ENCODE measurements around the gene NUDT6.
"Not testable (repeated sequence)": the region's sequence is repeated elsewhere in the genome, so short reads cannot be mapped to it uniquely, and the experiment has no call there.

NUDT6 gene

GRCh38 chr4:122882857-122883735 is 39.3 kb downstream of the NUDT6 start:
- TF ChIP-seq CTCF (IDR thresholded peaks at IDR 0.05; ENCODE audit: insufficient read depth, low read depth, low read length, missing control alignments) = no peak
- DNase-seq (ENCODE audit: low read depth) = no peak
- no peak overlapping the region for H3K4me3 ChIP-seq (ENCODE audit: low read length)

DNA sequence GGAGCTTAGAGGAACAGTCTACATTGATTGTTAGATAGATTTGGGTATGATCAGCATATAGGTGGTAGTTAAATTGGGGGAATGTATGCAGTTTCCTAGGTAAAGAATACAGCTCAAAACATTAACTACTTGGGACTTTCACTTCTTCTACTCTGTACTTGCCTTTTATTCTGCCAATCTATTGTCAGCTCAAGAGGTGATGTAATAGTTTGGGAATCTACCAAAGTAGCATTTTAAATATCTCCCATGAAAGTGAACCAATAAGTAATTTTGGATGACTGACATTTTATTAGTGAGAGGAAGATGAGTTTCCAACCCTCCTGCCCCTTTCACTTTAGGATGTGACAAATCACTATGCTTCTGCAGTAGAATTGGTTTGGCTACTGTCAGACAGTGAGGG is 43.4 kb downstream of the NUDT6 start:
- no peak for DNase-seq (ENCODE audit: low read depth)
- TF ChIP-seq CTCF (IDR thresholded peaks at IDR 0.05; ENCODE audit: insufficient read depth, low read depth, low read length, missing control alignments) = no peak
- no peak overlapping the region for H3K4me3 ChIP-seq (ENCODE audit: low read length)

- no peak for DNase-seq (ENCODE audit: low read depth)
Observed at GRCh38 chr4:122876456-122876855, 45.9 kb downstream of the NUDT6 start.

DNA sequence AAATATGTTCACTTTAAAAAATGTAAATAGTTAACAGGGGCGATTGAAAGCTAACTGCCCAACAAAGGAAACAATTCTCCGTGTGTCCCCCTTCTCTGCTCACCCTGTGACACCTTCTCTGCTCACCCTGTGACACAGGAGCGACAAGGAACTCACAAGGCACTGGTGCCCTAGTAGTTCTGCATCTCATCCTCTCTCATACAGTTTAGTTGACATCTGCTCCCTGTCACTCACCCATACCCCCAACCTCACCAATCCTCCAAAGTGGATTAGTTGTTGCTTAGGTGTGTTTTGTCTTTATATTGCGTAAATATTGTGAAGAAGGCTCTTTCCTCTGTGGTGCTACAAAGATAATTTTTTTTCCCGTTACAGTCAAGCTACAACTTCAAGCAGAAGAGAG is 46.4 kb downstream of the NUDT6 start:
- no peak for TF ChIP-seq CTCF (IDR thresholded peaks at IDR 0.05; ENCODE audit: insufficient read depth, low read depth, low read length, missing control alignments)
- no peak overlapping the region for H3K4me3 ChIP-seq (ENCODE audit: low read length)
- DNase-seq (ENCODE audit: low read depth) = no peak

More at GRCh38 chr4:122876456-122876855, 45.9 kb downstream of the NUDT6 start:
- H3K4me3 ChIP-seq (ENCODE audit: low read length) = no peak overlapping the region
- TF ChIP-seq CTCF (IDR thresholded peaks at IDR 0.05; ENCODE audit: insufficient read depth, low read depth, low read length, missing control alignments) = no peak

- H3K4me3 ChIP-seq (ENCODE audit: low read length) = no peak overlapping the region
- DNase-seq (ENCODE audit: low read depth) = peak; percentile 80
- no peak for TF ChIP-seq CTCF (IDR thresholded peaks at IDR 0.05; ENCODE audit: insufficient read depth, low read depth, low read length, missing control alignments)
Observed at GRCh38 chr4:122873821-122874593, 48.4 kb downstream of the NUDT6 start.

DNA sequence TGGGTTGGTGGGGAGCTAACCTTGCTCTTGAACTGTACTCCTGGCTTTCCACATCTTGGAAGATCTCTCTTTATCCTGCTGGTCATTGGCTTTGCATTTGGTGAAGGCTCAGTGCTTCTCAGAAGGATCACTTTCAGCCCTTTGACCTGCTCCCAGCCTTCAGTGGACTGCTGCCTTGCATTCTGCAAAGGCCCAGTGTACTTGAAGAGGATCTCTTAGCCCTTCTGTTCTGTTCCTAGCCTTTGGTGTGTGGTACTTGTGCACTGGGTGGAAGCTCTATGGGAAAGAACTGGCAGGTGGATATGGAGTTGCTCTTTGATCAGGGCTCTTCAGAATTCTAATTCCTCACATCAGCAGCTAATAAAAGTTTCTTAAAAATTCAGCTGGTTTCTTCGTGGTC is 49.3 kb downstream of the NUDT6 start:
- H3K4me3 ChIP-seq (ENCODE audit: low read length) = no peak overlapping the region
- no peak for DNase-seq (ENCODE audit: low read depth)
- no peak for TF ChIP-seq CTCF (IDR thresholded peaks at IDR 0.05; ENCODE audit: insufficient read depth, low read depth, low read length, missing control alignments)

DNA sequence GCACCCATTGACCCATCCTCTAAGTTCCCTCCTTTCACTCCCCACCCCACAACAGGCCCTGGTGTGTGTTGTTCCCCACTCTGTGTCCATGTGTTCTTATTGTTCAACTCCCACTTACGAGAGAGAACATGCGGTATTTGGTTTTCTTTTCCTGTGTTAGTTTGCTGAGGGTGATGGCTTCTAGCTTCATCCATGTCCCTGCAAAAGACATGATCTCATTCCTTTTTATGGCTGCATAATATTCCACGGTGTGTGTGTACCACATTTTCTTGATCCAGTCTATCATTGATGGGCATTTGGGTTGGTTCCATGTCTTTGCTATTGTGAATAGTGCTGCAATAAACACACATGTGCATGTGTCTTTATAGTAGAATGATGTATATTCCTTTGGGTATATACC is 54.2 kb downstream of the NUDT6 start:
- not testable (repeated sequence) for DNase-seq (ENCODE audit: low read depth); H3K4me3 ChIP-seq (ENCODE audit: low read length)
